Daoy (cell line): ENCODE results near the gene CHST13. TPM values are rescaled to one million over a fixed set of nuclear protein-coding genes. Genes with fewer than 3 reads are reported as not detected.
"Not testable (repeated sequence)": the region's sequence is repeated elsewhere in the genome, so short reads cannot be mapped to it uniquely, and the experiment has no call there.

Experiments used
- DNase-seq: peaks from one replicate; pipeline ENCODE4 v3.0.0-alpha.2; 2015; ENCODE audit warnings: low read depth
- total RNA-seq: library from RNA; depleted of rRNA; stranded (reverse); fragments of >200 nt; shearing (Covaris generic); gene quantifications from 2 replicates; pipeline ENCODE4 v1.2.3, GENCODE V29; 2014

CHST13 gene
- total RNA-seq, 1 experiment from 2014 or later = not detected

GRCh38 chr3:126554560-126555525, 30.9 kb downstream of the CHST13 start:
- DNase-seq = no peak

- DNase-seq = no peak
These were observed 32.1 kb downstream of the CHST13 start for GRCh38 chr3:126555795-126556636.

- no peak for DNase-seq
These were observed 32.9 kb downstream of the CHST13 start for GRCh38 chr3:126556637-126557414.

GRCh38 chr3:126557415-126557745, 33.4 kb downstream of the CHST13 start:
- DNase-seq = no peak

GRCh38 chr3:126557761-126558160, 33.8 kb downstream of the CHST13 start:
- no peak for DNase-seq

GRCh38 chr3:126558336-126559071, 34.5 kb downstream of the CHST13 start, which contains the start of gene C3orf22:
C3orf22 (minus strand) TSS chr3:126558932; CDS start chr3:126553390, 5,542 bp downstream.
- DNase-seq = no peak

GRCh38 chr3:126562737-126563276, 38.9 kb downstream of the CHST13 start:
- no peak for DNase-seq

GRCh38 chr3:126567696-126568438, 43.9 kb downstream of the CHST13 start:
- peak; percentile 23 for DNase-seq

GRCh38 chr3:126568776-126569342, 44.9 kb downstream of the CHST13 start:
- DNase-seq = no peak

GRCh38 chr3:126569390-126569975, 45.5 kb downstream of the CHST13 start:
- no peak for DNase-seq

GRCh38 chr3:126570103-126570541, 46.2 kb downstream of the CHST13 start:
- DNase-seq = no peak

- no peak for DNase-seq
These were observed 47.1 kb downstream of the CHST13 start for GRCh38 chr3:126571078-126571477.

- DNase-seq = no peak
These were observed 49.6 kb downstream of the CHST13 start for GRCh38 chr3:126573492-126574117.

- no peak for DNase-seq
These were observed 53.3 kb downstream of the CHST13 start for GRCh38 chr3:126577261-126577660.

GRCh38 chr3:126578702-126579101, 54.7 kb downstream of the CHST13 start:
- no peak for DNase-seq

GRCh38 chr3:126580746-126581145, 56.8 kb downstream of the CHST13 start:
- no peak for DNase-seq

GRCh38 chr3:126581569-126581968, 57.6 kb downstream of the CHST13 start:
- no peak for DNase-seq

GRCh38 chr3:126582311-126582710, 58.4 kb downstream of the CHST13 start:
- DNase-seq = no peak

- DNase-seq = not testable (repeated sequence)
These were observed 67.6 kb downstream of the CHST13 start for GRCh38 chr3:126591515-126591914.
